NCI-H2171 treated with DMSO at 0.1 percent for 48 hours (cell line): Measurements from ENCODE around the gene ZNF549.
A peak's percentile ranks its signal among the peaks of the same experiment; 100 is the strongest.
"Not testable (repeated sequence)": the region's sequence is repeated elsewhere in the genome, so short reads cannot be mapped to it uniquely, and the experiment has no call there.

Experiments
- DNase-seq: peaks from one replicate; lab custom pipeline; 2025; lab: John Stamatoyannopoulos, UW

ZNF549 gene

GRCh38 chr19:57527136-57527881, at the start of gene ZNF549:
TSS of gene ZNF549 (plus strand) at chr19:57527356. CDS start at chr19:57527574, 218 bp downstream.
- peak; percentile 94 for DNase-seq

GRCh38 chr19:57487477-57488298, 39.5 kb upstream of the ZNF549 start, which contains the start of gene ZNF419:
TSS of gene ZNF419 (plus strand) at chr19:57487750. CDS start at chr19:57487951, 201 bp downstream.
- DNase-seq: peak; percentile 87

GRCh38 chr19:57488299-57488644, 38.9 kb upstream of the ZNF549 start:
- not testable (repeated sequence) for DNase-seq

GRCh38 chr19:57499332-57499679, 27.9 kb upstream of the ZNF549 start:
- not testable (repeated sequence) for DNase-seq

- peak; percentile 88 for DNase-seq
Observed at GRCh38 chr19:57499680-57500395, 27.3 kb upstream of the ZNF549 start, which contains the start of gene ZNF773. TSS of gene ZNF773 (plus strand) at chr19:57499938. CDS start at chr19:57500081, 143 bp downstream.

- peak; percentile 16 for DNase-seq
Observed at GRCh38 chr19:57500400-57500799, 26.8 kb upstream of the ZNF549 start.

- DNase-seq: no peak
Observed at GRCh38 chr19:57506163-57506562, 21.0 kb upstream of the ZNF549 start.

GRCh38 chr19:57511484-57511883, 15.7 kb upstream of the ZNF549 start:
- no peak for DNase-seq

- no peak for DNase-seq
Observed at GRCh38 chr19:57512845-57513244, 14.3 kb upstream of the ZNF549 start.

- DNase-seq: peak; percentile 38
Observed at GRCh38 chr19:57515255-57515654, 11.9 kb upstream of the ZNF549 start.

- DNase-seq: not testable (repeated sequence)
Observed at GRCh38 chr19:57518021-57518420, 9.1 kb upstream of the ZNF549 start.

GRCh38 chr19:57537953-57538547, 10.9 kb downstream of the ZNF549 start:
- no peak for DNase-seq

GRCh38 chr19:57546513-57546912, 19.4 kb downstream of the ZNF549 start:
- DNase-seq: no peak

- DNase-seq: no peak
Observed at GRCh38 chr19:57552432-57552831, 25.3 kb downstream of the ZNF549 start.

GRCh38 chr19:57557659-57558058, 30.5 kb downstream of the ZNF549 start:
- no peak for DNase-seq

- DNase-seq: no peak
Observed at GRCh38 chr19:57558525-57558924, 31.4 kb downstream of the ZNF549 start.

GRCh38 chr19:57559008-57559403, 31.9 kb downstream of the ZNF549 start:
- DNase-seq: peak; percentile 3

GRCh38 chr19:57559404-57560025, 32.4 kb downstream of the ZNF549 start, which contains the start of gene ZNF550:
TSS of gene ZNF550 (minus strand) at chr19:57559863. CDS start at chr19:57559682, 181 bp downstream.
- peak; percentile 86 for DNase-seq

GRCh38 chr19:57560049-57560491, 32.9 kb downstream of the ZNF549 start:
- no peak for DNase-seq

GRCh38 chr19:57563547-57563946, 36.4 kb downstream of the ZNF549 start:
- DNase-seq: no peak
